Jurkat, Clone E6-1 (cell line): ENCODE measurements around the gene SERPINA1. TPM values are rescaled to one million over a fixed set of nuclear protein-coding genes. Genes with fewer than 3 reads are reported as not detected.
"Not testable (repeated sequence)": the region's sequence is repeated elsewhere in the genome, so short reads cannot be mapped to it uniquely, and the experiment has no call there.

Experiments used
- DNase-seq: peaks from one replicate; pipeline ENCODE4 v3.0.0-alpha.2; 2011; ENCODE audit warnings: low read depth, low spot score
- H3K4me3 ChIP-seq: 2 replicates; pipeline ENCODE4 v1.5.1; 2011; ENCODE audit warnings: mild to moderate bottlenecking, low read length, control low read depth, moderate library complexity
- polyA plus RNA-seq: library from polyadenylated mRNA; unstranded; fragments of >200 nt; gene quantifications from one replicate; pipeline ENCODE4 v1.2.1, GENCODE V29; 2012; ENCODE audit warnings: missing spikeins; ENCODE audit not compliant: insufficient read length, insufficient read depth

The SERPINA1 gene
- polyA plus RNA-seq: not detected

DNA sequence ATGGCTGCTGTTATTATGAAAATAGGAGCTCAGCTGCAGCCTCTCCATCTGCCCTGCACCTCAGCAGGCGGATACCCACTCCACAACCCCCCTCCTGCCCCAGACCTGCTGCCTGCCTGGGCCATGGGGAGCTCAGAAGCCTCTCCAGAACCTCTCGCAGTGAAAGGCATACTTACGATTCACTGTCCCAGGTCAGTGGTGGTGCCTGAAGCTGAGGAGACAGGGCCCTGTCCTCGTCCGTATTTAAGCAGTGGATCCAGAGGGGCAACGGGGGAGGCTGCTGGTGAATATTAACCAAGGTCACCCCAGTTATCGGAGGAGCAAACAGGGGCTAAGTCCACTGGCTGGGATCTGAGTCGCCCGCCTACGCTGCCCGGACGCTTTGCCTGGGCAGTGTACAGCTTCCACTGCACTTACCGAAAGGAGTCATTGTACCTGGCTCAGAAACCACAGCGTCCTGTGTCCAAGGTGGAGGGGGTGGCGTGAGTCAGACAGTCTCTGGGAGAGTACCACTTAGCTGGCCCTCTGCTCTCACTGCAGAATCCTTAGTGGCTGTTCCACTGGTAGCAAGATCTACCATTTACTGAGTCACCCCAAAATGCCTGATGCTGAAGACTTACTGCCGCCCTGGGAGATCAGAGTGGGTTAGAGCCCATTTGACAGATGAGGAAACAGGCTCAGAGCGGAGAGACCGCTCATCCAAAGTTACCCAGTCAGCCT, at the start of gene SERPINA1:
TSS of gene SERPINA1 (minus strand) at position 219 of the 720 bp plus-strand sequence. CDS start 5,365 bp downstream, outside the sequence.
- no peak within 1 kb of the TSS for H3K4me3 ChIP-seq
- no peak for DNase-seq

DNA sequence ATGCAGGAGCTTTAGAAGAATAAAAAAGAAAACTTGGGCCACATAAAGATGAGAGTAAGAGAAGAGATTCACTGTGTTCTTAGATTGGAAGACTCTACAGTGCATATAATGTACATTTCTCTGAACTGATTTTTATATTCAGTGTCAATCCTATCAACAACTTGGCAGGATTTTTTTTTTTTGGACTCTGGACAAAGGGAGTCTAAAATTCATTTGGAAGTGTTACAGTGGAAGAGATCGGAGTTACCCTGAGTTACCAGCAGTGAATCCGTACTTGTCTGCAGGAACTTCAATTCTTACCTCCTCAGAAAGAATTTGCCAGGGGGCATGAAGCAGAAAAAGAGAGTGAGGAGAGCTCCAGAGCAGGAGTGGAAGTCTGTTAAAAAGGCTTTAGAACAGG, 40.2 kb upstream of the SERPINA1 start:
- no peak for DNase-seq
- H3K4me3 ChIP-seq: no peak overlapping the region

DNA sequence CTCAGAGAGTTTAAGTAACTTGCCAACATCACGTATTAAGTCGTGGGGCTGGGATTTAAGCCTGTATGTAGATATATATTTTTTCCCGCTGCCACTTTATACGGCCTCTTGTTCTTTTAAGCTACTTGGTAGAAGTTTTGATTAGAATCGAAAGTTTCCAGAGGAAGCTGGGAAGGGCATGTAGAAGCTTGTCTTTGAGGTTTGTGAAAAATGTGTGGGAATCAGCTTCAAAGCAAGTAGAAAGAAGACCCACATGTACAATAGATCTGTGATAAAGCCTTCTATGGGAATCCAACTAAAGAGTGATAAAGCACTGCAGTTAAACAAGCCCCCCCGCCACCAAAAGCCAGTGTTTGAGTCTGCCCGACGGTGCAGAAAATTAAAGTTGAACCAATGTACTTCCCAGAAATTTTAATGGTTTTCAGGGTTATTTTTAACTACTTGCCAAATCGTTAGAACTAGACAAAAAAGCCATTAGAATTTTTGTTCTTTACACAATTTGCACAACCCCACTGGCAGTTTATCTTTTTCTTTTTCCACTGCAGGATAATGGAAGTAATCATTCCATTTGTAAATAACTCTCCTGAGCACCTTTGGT, 38.7 kb upstream of the SERPINA1 start:
- no peak for DNase-seq
- H3K4me3 ChIP-seq: no peak overlapping the region

- DNase-seq: no peak
- no peak overlapping the region for H3K4me3 ChIP-seq
Measured at GRCh38 chr14:94426526-94426925, 38.1 kb upstream of the SERPINA1 start.

- no peak overlapping the region for H3K4me3 ChIP-seq
- no peak for DNase-seq
Measured at GRCh38 chr14:94424371-94424770, 36.0 kb upstream of the SERPINA1 start.

GRCh38 chr14:94423453-94424056, 35.2 kb upstream of the SERPINA1 start:
- no peak overlapping the region for H3K4me3 ChIP-seq
- peak; percentile 33 for DNase-seq

- no peak for DNase-seq
- H3K4me3 ChIP-seq: no peak overlapping the region
Measured at GRCh38 chr14:94421316-94421715, 32.9 kb upstream of the SERPINA1 start.

DNA sequence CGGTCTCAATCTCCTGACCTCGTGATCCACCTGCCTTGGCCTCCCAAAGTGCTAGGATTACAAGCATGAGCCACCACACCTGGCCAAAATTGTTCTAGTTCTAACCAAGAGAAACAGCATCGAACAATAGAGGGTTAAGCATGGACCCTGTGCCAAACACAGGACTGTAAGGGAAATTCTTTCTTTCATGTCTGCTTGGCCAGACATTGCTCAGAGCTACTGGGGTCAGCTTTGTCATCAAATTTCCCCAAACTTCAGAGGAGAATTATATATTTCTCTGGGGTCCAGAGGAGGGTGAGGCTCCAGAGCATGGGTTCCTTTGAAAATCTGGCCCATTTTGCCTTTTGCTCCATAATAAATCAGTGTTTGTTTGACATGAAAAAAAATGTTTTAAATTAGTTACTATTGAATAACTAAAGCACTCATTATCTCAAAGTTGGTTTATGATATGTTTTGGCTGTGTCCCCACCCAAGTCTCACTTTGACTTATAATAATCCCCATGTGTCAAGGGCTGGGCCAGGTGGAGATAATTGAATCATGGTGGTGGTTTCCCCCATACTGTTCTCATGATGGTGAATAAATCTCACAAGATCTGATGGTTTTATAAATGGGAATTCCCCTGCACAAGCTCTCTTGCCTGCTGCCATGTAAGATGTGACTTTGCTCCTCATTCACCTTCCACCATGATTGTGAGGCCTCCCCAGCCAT, 29.2 kb upstream of the SERPINA1 start:
- H3K4me3 ChIP-seq, DNase-seq: not testable (repeated sequence)

- DNase-seq: no peak
- H3K4me3 ChIP-seq: no peak overlapping the region
Measured at GRCh38 chr14:94412671-94413638, 24.6 kb upstream of the SERPINA1 start.

DNA sequence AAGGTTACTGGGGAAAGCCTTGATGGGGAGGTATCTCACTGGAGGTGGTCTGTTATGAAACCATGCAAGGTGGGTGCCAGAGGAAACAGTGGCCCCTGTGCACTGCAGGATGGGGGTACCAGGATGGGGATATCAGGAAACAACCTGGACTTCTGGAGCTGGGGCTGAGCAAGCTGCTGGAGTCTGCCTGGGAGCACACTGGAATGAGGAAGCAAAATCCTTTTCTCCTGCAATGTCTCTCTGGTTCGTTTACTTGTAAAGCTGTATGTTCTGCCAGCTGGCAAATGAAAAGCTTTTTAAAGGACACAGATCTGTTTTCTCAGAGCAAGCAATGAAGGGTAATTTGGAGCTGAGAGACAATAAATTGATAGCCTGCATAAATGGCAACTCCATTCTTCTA, 23.2 kb upstream of the SERPINA1 start:
- DNase-seq: no peak
- H3K4me3 ChIP-seq: no peak overlapping the region

- H3K4me3 ChIP-seq, DNase-seq: not testable (repeated sequence)
Measured at GRCh38 chr14:94409430-94409829, 21.0 kb upstream of the SERPINA1 start.

- DNase-seq: no peak
- H3K4me3 ChIP-seq: no peak overlapping the region
Measured at GRCh38 chr14:94408546-94409095, 20.2 kb upstream of the SERPINA1 start.

GRCh38 chr14:94407906-94408305, 19.5 kb upstream of the SERPINA1 start:
- DNase-seq: no peak
- no peak overlapping the region for H3K4me3 ChIP-seq

DNA sequence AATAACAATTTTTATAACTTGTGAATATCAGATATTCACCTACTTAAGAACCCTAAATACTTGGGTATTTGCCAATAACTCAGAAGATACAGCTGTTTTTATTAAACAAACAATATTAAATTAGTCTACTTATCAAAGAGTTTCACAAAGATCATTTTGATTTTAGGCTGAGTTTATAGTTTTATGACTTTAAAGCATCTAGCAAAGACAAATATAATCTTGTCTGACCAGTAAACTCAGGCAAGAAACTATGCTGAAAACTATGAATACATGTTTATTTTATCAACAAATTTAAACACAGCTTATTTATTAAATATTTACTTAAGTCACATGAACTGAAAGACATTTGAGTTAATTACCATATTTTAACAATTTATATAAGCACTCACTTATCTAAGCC, 18.5 kb upstream of the SERPINA1 start:
- DNase-seq: no peak
- no peak overlapping the region for H3K4me3 ChIP-seq

DNA sequence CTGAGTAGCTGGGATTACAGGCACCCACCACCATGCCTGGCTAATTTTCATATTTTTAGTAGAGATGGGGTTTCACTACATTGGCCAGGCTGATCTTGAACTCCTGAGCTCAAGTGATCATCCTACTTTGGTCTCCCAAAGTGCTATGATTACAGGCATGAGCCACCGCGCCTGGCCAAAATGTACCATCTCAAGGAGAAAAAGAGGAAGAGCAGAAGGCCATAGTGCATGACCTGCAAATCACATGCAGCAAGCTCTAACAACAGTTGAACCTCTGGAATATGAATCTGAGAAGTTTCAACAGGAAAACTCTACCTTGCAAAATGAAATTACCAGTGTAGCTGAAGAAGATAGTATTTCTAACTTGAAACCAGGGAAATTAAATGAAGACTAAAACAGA, 17.1 kb upstream of the SERPINA1 start:
- H3K4me3 ChIP-seq: no peak overlapping the region

GRCh38 chr14:94404561-94404960, 16.2 kb upstream of the SERPINA1 start:
- no peak overlapping the region for H3K4me3 ChIP-seq
- DNase-seq: no peak

More for the DNA sequence above, 17.1 kb upstream of the SERPINA1 start:
- no peak for DNase-seq

DNA sequence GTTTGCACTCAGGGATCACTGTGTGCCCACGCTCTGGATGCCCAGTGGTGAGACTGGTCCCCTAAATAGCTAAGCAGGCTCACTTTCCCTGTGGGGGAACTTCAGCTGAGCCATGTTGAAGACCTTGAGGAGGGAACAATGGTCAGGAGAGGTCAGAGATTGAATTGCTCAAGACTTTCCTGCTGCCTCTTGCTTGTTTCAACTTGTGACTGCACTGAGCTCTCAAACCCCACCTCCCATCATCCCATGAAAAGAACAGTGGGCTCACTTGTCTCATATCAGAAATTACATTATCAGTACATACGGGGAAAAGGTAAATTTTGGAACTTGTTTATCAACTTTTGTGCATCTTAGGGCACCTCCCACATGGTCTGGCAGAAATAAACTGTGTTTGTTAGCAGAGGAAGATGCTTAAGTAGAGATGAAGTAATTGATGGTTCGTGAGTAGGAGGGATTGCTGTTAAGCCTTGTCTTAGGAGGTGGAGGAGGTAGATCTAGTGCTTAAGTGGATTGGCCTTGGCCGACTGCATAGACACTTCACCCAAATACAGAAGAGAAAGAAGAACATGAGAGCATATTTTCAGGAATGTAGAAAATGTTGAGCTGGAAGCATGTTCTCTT, 15.0 kb upstream of the SERPINA1 start:
- H3K4me3 ChIP-seq: no peak overlapping the region
- no peak for DNase-seq

DNA sequence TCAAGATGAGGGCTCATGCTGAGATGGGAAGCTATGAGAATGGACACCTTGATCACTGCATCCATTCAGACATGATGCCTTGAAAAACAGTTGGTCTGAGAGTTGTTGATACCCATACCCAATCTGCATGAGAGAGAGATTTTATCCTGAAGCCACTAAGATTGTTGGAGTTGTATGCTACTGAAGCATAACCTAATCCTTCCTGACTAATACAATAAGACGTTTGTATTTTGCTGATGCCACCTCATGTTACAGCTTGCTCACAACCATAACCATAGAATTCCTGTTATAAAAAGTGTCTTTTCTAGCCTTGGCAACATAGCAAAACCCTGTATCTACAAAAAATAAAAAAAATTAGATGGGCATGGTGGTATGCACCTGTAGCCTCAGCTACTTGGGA, 12.7 kb upstream of the SERPINA1 start:
- no peak overlapping the region for H3K4me3 ChIP-seq
- DNase-seq: no peak
